Ishikawa (cell line): ENCODE data around the gene RADIL.

Experiments used
- CEBPB ChIP-seq: IDR thresholded peaks from 2 replicates; pipeline ENCODE4 v1.6.1; 2012
- CREB1 ChIP-seq: IDR thresholded peaks from 2 replicates; pipeline ENCODE4 v1.6.1; 2012; ENCODE audit warnings: low read depth
- EP300 ChIP-seq: IDR thresholded peaks from 2 replicates; pipeline ENCODE4 v1.6.1; 2012; ENCODE audit warnings: borderline replicate concordance
- FOXM1 ChIP-seq: IDR thresholded peaks from 2 replicates; pipeline ENCODE4 v1.6.1; 2012; ENCODE audit warnings: low read depth, borderline replicate concordance
- RAD21 ChIP-seq: IDR thresholded peaks from 2 replicates; pipeline ENCODE4 v1.6.1; 2012; ENCODE audit warnings: low read depth
- TAF1 ChIP-seq: IDR thresholded peaks from 2 replicates; pipeline ENCODE4 v1.6.1; 2012; ENCODE audit warnings: low read depth, mild to moderate bottlenecking
- TCF12 ChIP-seq: IDR thresholded peaks from 2 replicates; pipeline ENCODE4 v1.6.1; 2012; ENCODE audit warnings: low read depth
- TEAD4 ChIP-seq: IDR thresholded peaks from 2 replicates; pipeline ENCODE4 v1.6.1; 2012
- YY1 ChIP-seq: IDR thresholded peaks from 2 replicates; pipeline ENCODE4 v1.6.1; 2012; ENCODE audit warnings: low read depth
- ZBTB7A ChIP-seq: IDR thresholded peaks from 2 replicates; pipeline ENCODE4 v1.6.1; 2012; ENCODE audit warnings: low read depth
- TF ChIP-seq, protein P1 (sequence below): IDR thresholded peaks from 2 replicates; pipeline ENCODE4 v1.6.1; 2012
- TF ChIP-seq, protein P2 (sequence below): IDR thresholded peaks from 2 replicates; pipeline ENCODE4 v1.6.1; 2012; ENCODE audit warnings: low read depth, mild to moderate bottlenecking
- TF ChIP-seq, protein P3 (sequence below): IDR thresholded peaks from 2 replicates; pipeline ENCODE4 v1.6.1; 2012

DNA sequence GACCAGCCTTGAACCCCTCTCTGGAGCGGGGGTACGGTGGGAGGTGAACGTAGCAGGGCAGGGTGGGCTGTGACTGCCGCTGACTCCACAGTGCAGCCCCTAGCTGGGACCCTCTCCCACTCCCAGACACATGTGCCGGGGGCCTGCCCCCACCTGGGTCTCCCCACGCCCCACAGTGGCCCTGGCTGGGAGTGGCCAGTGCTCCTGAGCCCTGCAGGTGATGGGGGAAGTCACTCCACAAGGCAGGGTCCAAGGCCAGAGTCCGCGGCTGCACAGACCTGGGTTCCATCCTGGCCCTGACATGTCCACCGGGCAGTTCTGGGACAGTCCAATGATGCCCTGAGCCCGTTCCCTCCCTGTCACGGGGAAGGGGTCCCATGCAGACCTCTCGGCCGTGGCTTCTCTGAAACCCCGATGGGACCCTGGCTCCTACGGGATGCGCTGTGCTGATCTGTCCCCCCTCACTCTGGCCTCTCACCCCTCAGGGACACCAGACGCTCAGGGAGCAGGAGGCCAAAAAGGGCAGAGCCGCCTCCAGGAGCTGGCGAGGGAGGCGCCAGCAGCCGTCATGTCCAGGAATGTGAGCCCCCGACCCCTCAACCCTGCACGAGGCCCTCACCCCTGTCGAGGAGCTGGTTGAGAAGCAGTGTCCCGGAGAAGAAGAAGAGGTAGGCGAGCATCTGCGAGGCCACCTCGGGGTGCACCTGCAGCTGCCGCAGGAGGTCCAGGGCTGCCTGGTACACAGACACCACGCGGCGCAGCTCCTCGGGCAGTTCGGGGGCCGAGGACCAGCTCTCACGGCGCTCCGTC lies 67.7 kb downstream of the RADIL start:
- TF ChIP-seq, protein P1, sequence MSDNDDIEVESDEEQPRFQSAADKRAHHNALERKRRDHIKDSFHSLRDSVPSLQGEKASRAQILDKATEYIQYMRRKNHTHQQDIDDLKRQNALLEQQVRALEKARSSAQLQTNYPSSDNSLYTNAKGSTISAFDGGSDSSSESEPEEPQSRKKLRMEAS, result no peak
- TF ChIP-seq TAF1 (no peak), EP300 (no peak), YY1 (no peak), CREB1 (no peak), RAD21 (no peak), TEAD4 (no peak), CEBPB (no peak), ZBTB7A (no peak), TCF12 (no peak), FOXM1 (no peak)
- TF ChIP-seq, protein P2, sequence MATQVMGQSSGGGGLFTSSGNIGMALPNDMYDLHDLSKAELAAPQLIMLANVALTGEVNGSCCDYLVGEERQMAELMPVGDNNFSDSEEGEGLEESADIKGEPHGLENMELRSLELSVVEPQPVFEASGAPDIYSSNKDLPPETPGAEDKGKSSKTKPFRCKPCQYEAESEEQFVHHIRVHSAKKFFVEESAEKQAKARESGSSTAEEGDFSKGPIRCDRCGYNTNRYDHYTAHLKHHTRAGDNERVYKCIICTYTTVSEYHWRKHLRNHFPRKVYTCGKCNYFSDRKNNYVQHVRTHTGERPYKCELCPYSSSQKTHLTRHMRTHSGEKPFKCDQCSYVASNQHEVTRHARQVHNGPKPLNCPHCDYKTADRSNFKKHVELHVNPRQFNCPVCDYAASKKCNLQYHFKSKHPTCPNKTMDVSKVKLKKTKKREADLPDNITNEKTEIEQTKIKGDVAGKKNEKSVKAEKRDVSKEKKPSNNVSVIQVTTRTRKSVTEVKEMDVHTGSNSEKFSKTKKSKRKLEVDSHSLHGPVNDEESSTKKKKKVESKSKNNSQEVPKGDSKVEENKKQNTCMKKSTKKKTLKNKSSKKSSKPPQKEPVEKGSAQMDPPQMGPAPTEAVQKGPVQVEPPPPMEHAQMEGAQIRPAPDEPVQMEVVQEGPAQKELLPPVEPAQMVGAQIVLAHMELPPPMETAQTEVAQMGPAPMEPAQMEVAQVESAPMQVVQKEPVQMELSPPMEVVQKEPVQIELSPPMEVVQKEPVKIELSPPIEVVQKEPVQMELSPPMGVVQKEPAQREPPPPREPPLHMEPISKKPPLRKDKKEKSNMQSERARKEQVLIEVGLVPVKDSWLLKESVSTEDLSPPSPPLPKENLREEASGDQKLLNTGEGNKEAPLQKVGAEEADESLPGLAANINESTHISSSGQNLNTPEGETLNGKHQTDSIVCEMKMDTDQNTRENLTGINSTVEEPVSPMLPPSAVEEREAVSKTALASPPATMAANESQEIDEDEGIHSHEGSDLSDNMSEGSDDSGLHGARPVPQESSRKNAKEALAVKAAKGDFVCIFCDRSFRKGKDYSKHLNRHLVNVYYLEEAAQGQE, result no peak
- TF ChIP-seq, protein P3, sequence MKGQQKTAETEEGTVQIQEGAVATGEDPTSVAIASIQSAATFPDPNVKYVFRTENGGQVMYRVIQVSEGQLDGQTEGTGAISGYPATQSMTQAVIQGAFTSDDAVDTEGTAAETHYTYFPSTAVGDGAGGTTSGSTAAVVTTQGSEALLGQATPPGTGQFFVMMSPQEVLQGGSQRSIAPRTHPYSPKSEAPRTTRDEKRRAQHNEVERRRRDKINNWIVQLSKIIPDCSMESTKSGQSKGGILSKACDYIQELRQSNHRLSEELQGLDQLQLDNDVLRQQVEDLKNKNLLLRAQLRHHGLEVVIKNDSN, result no peak
